ENCODE data around the gene RAB25.

The RAB25 gene

GRCh38 chr1:156104861-156105832, 44.2 kb downstream of the RAB25 start:
- no peaks in the 10 kb centered on the region for H3K9me3 ChIP-seq (ENCODE audit: control insufficient read depth, insufficient read depth, low read depth, low read length)
- H3K27ac ChIP-seq (ENCODE audit: extremely low read depth, low read depth, low read length) = peak overlapping the region; percentile 55; the same call in 1 of the 2 replicates
- H3K4me1 ChIP-seq (ENCODE audit: control insufficient read depth, insufficient read depth, low read length) = peaks cover 12% of the 10 kb centered on the region
- H3K36me3 ChIP-seq (ENCODE audit: control insufficient read depth in 2 of 2, insufficient read depth in 1 of 2, low read length in 2 of 2) = no peaks in the 10 kb centered on the region
- CTCF ChIA-PET = interaction anchor here (0.6 to 22.5 kb wide), 5 partner anchors 8 to 439 kb away, joined by 3 to 1029 read pairs (median 6); partner anchors contain the start of gene LMNA
- POLR2A ChIA-PET = interaction anchor here (0.6 to 10.1 kb wide), 3 partner anchors 9 to 398 kb away, joined by 3 to 63 read pairs (median 6); partner anchors contain the start of gene LMNA
- H3K4me3 ChIP-seq (ENCODE audit: low read depth, low read length) = no peak overlapping the region
- TF ChIP-seq PRDM10 (tag by site-specific recombination; IDR thresholded peaks at IDR 0.05) (peak; percentile 84), ZNF621 (tag by site-specific recombination; IDR thresholded peaks at IDR 0.05) (no peak), ZNF449 (tag by site-specific recombination; IDR thresholded peaks at IDR 0.05) (peak; percentile 83), SP2 (tag by site-specific recombination; IDR thresholded peaks at IDR 0.05) (peak; percentile 37)

- peaks cover 12% of the 10 kb centered on the region for H3K4me1 ChIP-seq (ENCODE audit: control insufficient read depth, insufficient read depth, low read length)
- H3K36me3 ChIP-seq (ENCODE audit: control insufficient read depth in 2 of 2, insufficient read depth in 1 of 2, low read length in 2 of 2) = no peaks in the 10 kb centered on the region
- peak overlapping the region; percentile 32; the same call in 1 of the 2 replicates for H3K27ac ChIP-seq (ENCODE audit: extremely low read depth, low read depth, low read length)
- POLR2A ChIA-PET = interaction anchor here (1.0 to 10.1 kb wide), 5 partner anchors 7 to 176 kb away, joined by 3 to 63 read pairs (median 6); partner anchors contain the start of genes LMNA and SMG5
- CTCF ChIA-PET = interaction anchor here (0.6 to 22.5 kb wide), 8 partner anchors 8 to 339 kb away, joined by 3 to 1029 read pairs (median 3); partner anchors contain the start of gene LMNA
- TF ChIP-seq, protein P1, sequence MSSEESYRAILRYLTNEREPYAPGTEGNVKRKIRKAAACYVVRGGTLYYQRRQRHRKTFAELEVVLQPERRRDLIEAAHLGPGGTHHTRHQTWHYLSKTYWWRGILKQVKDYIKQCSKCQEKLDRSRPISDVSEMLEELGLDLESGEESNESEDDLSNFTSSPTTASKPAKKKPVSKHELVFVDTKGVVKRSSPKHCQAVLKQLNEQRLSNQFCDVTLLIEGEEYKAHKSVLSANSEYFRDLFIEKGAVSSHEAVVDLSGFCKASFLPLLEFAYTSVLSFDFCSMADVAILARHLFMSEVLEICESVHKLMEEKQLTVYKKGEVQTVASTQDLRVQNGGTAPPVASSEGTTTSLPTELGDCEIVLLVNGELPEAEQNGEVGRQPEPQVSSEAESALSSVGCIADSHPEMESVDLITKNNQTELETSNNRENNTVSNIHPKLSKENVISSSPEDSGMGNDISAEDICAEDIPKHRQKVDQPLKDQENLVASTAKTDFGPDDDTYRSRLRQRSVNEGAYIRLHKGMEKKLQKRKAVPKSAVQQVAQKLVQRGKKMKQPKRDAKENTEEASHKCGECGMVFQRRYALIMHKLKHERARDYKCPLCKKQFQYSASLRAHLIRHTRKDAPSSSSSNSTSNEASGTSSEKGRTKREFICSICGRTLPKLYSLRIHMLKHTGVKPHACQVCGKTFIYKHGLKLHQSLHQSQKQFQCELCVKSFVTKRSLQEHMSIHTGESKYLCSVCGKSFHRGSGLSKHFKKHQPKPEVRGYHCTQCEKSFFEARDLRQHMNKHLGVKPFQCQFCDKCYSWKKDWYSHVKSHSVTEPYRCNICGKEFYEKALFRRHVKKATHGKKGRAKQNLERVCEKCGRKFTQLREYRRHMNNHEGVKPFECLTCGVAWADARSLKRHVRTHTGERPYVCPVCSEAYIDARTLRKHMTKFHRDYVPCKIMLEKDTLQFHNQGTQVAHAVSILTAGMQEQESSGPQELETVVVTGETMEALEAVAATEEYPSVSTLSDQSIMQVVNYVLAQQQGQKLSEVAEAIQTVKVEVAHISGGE (tag by site-specific recombination; conservative IDR thresholded peaks at IDR 0.05; ENCODE audit: low read depth) = peak; percentile 55; the same call in 1 of the 2 replicates
- TF ChIP-seq, protein P2, sequence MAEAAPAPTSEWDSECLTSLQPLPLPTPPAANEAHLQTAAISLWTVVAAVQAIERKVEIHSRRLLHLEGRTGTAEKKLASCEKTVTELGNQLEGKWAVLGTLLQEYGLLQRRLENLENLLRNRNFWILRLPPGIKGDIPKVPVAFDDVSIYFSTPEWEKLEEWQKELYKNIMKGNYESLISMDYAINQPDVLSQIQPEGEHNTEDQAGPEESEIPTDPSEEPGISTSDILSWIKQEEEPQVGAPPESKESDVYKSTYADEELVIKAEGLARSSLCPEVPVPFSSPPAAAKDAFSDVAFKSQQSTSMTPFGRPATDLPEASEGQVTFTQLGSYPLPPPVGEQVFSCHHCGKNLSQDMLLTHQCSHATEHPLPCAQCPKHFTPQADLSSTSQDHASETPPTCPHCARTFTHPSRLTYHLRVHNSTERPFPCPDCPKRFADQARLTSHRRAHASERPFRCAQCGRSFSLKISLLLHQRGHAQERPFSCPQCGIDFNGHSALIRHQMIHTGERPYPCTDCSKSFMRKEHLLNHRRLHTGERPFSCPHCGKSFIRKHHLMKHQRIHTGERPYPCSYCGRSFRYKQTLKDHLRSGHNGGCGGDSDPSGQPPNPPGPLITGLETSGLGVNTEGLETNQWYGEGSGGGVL (tag by site-specific recombination; IDR thresholded peaks at IDR 0.05) = no peak
- no peaks in the 10 kb centered on the region for H3K9me3 ChIP-seq (ENCODE audit: control insufficient read depth, insufficient read depth, low read depth, low read length)
- no peak overlapping the region for H3K4me3 ChIP-seq (ENCODE audit: low read depth, low read length)
Observed at GRCh38 chr1:156106624-156107488, 45.9 kb downstream of the RAB25 start.

Data from HEK293 (cell line).